ENCODE measurements around the gene TMEM31.
"Not testable (repeated sequence)": the region's sequence is repeated elsewhere in the genome, so short reads cannot be mapped to it uniquely, and the experiment has no call there.

Gene TMEM31

GRCh38 chrX:103726477-103726876 lies 15.8 kb downstream of the TMEM31 start:
- no peak for DNase-seq (ENCODE audit: low read depth, low spot score)

GRCh38 chrX:103727115-103727514 lies 16.4 kb downstream of the TMEM31 start:
- DNase-seq (ENCODE audit: low read depth, low spot score) = no peak

- no peak for DNase-seq (ENCODE audit: low read depth, low spot score)
Measured at GRCh38 chrX:103729015-103729414, 18.3 kb downstream of the TMEM31 start.

- no peak for DNase-seq (ENCODE audit: low read depth, low spot score)
Measured at GRCh38 chrX:103730147-103730795, 19.6 kb downstream of the TMEM31 start.

- DNase-seq (ENCODE audit: low read depth, low spot score) = no peak
Measured at GRCh38 chrX:103730796-103731493, 20.2 kb downstream of the TMEM31 start.

- DNase-seq (ENCODE audit: low read depth, low spot score) = no peak
Measured at GRCh38 chrX:103733017-103733416, 22.3 kb downstream of the TMEM31 start.

- no peak for DNase-seq (ENCODE audit: low read depth, low spot score)
Measured at GRCh38 chrX:103734125-103734760, 23.5 kb downstream of the TMEM31 start.

GRCh38 chrX:103737696-103738095 lies 27.0 kb downstream of the TMEM31 start:
- no peak for DNase-seq (ENCODE audit: low read depth, low spot score)

- no peak for DNase-seq (ENCODE audit: low read depth, low spot score)
Measured at GRCh38 chrX:103739421-103739820, 28.7 kb downstream of the TMEM31 start.

- DNase-seq (ENCODE audit: low read depth, low spot score) = no peak
Measured at GRCh38 chrX:103741879-103742278, 31.2 kb downstream of the TMEM31 start.

GRCh38 chrX:103742339-103742738 lies 31.6 kb downstream of the TMEM31 start:
- no peak for DNase-seq (ENCODE audit: low read depth, low spot score)

- no peak for DNase-seq (ENCODE audit: low read depth, low spot score)
Measured at GRCh38 chrX:103747163-103747562, 36.5 kb downstream of the TMEM31 start.

GRCh38 chrX:103754401-103754800 lies 43.7 kb downstream of the TMEM31 start:
- no peak for DNase-seq (ENCODE audit: low read depth, low spot score)

- DNase-seq (ENCODE audit: low read depth, low spot score) = no peak
Measured at GRCh38 chrX:103756736-103757135, 46.0 kb downstream of the TMEM31 start.

- DNase-seq (ENCODE audit: low read depth, low spot score) = no peak
Measured at GRCh38 chrX:103758555-103758954, 47.8 kb downstream of the TMEM31 start.

- DNase-seq (ENCODE audit: low read depth, low spot score) = not testable (repeated sequence)
Measured at GRCh38 chrX:103763541-103763940, 52.8 kb downstream of the TMEM31 start.
